ENCODE data around the gene USP36.

The USP36 gene

GRCh38 chr17:78829477-78829876 lies 11.1 kb downstream of the USP36 start:
- TF ChIP-seq TEAD4 (IDR thresholded peaks at IDR 0.05) (no peak), YY1 (IDR thresholded peaks at IDR 0.05; ENCODE audit: low read depth) (no peak), CEBPB (IDR thresholded peaks at IDR 0.05) (no peak), EGR1 (IDR thresholded peaks at IDR 0.05) (no peak), MAX (IDR thresholded peaks at IDR 0.05) (no peak), REST (IDR thresholded peaks at IDR 0.05; ENCODE audit: low read depth) (no peak), CREB1 (IDR thresholded peaks at IDR 0.05; ENCODE audit: low read depth) (no peak)

- TF ChIP-seq USF1 (IDR thresholded peaks at IDR 0.05) (no peak), TAF1 (IDR thresholded peaks at IDR 0.05; ENCODE audit: low read depth) (no peak), EP300 (IDR thresholded peaks at IDR 0.05; ENCODE audit: borderline replicate concordance) (no peak), CREB1 (IDR thresholded peaks at IDR 0.05; ENCODE audit: low read depth) (no peak), TCF12 (IDR thresholded peaks at IDR 0.05; ENCODE audit: low read depth) (no peak), YY1 (IDR thresholded peaks at IDR 0.05; ENCODE audit: low read depth) (no peak), REST (IDR thresholded peaks at IDR 0.05; ENCODE audit: low read depth) (no peak), ZBTB7A (IDR thresholded peaks at IDR 0.05; ENCODE audit: low read depth) (no peak), RAD21 (IDR thresholded peaks at IDR 0.05; ENCODE audit: low read depth) (no peak), NFIC (IDR thresholded peaks at IDR 0.05) (no peak), MAX (IDR thresholded peaks at IDR 0.05) (no peak), CEBPB (IDR thresholded peaks at IDR 0.05) (no peak), TEAD4 (IDR thresholded peaks at IDR 0.05) (no peak), EGR1 (IDR thresholded peaks at IDR 0.05) (no peak), FOXM1 (IDR thresholded peaks at IDR 0.05; ENCODE audit: borderline replicate concordance, low read depth) (no peak)
These were observed 12.0 kb downstream of the USP36 start for GRCh38 chr17:78828470-78829185.

- no peak for TF ChIP-seq TAF1 (IDR thresholded peaks at IDR 0.05; ENCODE audit: low read depth)
- no peak for TF ChIP-seq NFIC (IDR thresholded peaks at IDR 0.05)
- TF ChIP-seq CREB1 (IDR thresholded peaks at IDR 0.05; ENCODE audit: low read depth) = no peak
- TF ChIP-seq ZBTB7A (IDR thresholded peaks at IDR 0.05; ENCODE audit: low read depth) = no peak
- TF ChIP-seq TEAD4 (IDR thresholded peaks at IDR 0.05) = no peak
- TF ChIP-seq TCF12 (IDR thresholded peaks at IDR 0.05; ENCODE audit: low read depth) = no peak
- TF ChIP-seq EGR1 (IDR thresholded peaks at IDR 0.05) = no peak
- TF ChIP-seq FOXM1 (IDR thresholded peaks at IDR 0.05; ENCODE audit: borderline replicate concordance, low read depth) = no peak
- TF ChIP-seq YY1 (IDR thresholded peaks at IDR 0.05; ENCODE audit: low read depth) = no peak
- no peak for TF ChIP-seq RAD21 (IDR thresholded peaks at IDR 0.05; ENCODE audit: low read depth)
- TF ChIP-seq REST (IDR thresholded peaks at IDR 0.05; ENCODE audit: low read depth) = no peak
- no peak for TF ChIP-seq MAX (IDR thresholded peaks at IDR 0.05)
These were observed 13.6 kb downstream of the USP36 start for GRCh38 chr17:78826836-78827509.

GRCh38 chr17:78826421-78826820 lies 14.2 kb downstream of the USP36 start:
- TF ChIP-seq CREB1 (IDR thresholded peaks at IDR 0.05; ENCODE audit: low read depth) (no peak), TCF12 (IDR thresholded peaks at IDR 0.05; ENCODE audit: low read depth) (no peak), REST (IDR thresholded peaks at IDR 0.05; ENCODE audit: low read depth) (no peak)

Data from Ishikawa (cell line).